ENCODE results near the gene NARS2. TPM values are rescaled to one million over a fixed set of nuclear protein-coding genes. Genes with fewer than 3 reads are reported as not detected.
A peak's percentile ranks its signal among the peaks of the same experiment; 100 is the strongest.

The NARS2 gene
- total and polyA plus RNA-seq, 9 of the 15 experiments (the other 6 are each of a cell fraction or from before 2014, with no cell fraction given) = 26.8 to 48.0 (median 34.2) TPM

DNA sequence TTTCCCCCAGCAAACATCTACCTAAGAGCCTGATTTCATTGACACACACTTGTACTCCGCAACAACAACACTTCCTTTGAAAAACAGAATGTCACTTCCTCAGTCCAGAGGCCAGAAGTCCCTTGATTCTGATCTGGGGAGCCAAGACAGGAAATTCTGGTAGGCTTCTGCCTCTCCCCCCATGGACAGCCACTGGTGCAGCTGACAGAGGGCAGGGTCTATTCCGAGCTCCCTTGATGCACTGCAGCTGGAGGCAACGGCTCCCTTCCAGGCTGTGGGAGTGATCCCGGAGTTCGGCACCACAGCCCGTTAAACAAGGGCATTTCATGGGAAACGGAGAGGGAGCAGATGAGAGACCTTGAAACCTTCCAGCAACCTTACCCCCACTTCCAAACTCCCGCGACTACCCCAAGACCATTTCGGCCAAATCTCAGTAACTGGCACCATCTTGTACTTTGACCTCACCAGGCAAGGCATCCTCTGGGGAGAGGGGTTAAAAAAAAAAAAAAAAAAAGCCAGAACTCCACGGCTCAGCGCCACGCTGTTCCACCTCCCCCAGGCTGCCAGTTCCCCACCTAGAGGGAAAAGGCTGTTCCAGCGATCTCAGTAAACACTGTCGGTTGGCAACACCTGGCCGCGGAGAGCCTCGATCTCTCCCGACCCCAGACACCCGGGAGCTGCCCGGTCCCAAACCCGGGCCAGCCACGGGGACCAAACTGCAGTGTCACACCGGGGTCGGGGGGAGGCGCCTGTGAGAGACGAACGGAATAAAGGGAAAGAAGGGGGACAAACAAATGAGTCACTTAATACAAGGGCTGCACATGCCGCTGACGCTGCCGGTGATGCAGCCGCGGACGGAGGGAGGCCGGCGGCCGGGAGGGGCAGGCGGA lies 158.1 kb downstream of the NARS2 start (continued):
- TF ChIP-seq ZNF696 (CRISPR knock-in tag; conservative IDR thresholded peaks at IDR 0.05) = no peak
- TF ChIP-seq SIRT6 (IDR thresholded peaks at IDR 0.05; ENCODE audit: low read depth, low read length) = no peak
- TF ChIP-seq NUFIP1 (IDR thresholded peaks at IDR 0.05; ENCODE audit: partially characterized antibody) = no peak
- TF ChIP-seq CCNT2 (IDR thresholded peaks at IDR 0.05; ENCODE audit: borderline replicate concordance, extremely low read depth, insufficient read length, low read depth, low read length) = peak; percentile 90
- TF ChIP-seq POU5F1 (IDR thresholded peaks at IDR 0.05; ENCODE audit: borderline replicate concordance, low read depth, low read length, partially characterized antibody) = no peak
- TF ChIP-seq, protein P1, sequence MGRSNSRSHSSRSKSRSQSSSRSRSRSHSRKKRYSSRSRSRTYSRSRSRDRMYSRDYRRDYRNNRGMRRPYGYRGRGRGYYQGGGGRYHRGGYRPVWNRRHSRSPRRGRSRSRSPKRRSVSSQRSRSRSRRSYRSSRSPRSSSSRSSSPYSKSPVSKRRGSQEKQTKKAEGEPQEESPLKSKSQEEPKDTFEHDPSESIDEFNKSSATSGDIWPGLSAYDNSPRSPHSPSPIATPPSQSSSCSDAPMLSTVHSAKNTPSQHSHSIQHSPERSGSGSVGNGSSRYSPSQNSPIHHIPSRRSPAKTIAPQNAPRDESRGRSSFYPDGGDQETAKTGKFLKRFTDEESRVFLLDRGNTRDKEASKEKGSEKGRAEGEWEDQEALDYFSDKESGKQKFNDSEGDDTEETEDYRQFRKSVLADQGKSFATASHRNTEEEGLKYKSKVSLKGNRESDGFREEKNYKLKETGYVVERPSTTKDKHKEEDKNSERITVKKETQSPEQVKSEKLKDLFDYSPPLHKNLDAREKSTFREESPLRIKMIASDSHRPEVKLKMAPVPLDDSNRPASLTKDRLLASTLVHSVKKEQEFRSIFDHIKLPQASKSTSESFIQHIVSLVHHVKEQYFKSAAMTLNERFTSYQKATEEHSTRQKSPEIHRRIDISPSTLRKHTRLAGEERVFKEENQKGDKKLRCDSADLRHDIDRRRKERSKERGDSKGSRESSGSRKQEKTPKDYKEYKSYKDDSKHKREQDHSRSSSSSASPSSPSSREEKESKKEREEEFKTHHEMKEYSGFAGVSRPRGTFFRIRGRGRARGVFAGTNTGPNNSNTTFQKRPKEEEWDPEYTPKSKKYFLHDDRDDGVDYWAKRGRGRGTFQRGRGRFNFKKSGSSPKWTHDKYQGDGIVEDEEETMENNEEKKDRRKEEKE (IDR thresholded peaks at IDR 0.05; ENCODE audit: borderline replicate concordance in 1 of 2, control insufficient read depth in 1 of 2, low read depth in 2 of 2, low read length in 1 of 2) = no peak
- 0 out of 2 replicates have a peak, but pooled peaks have one; percentile 17 for TF ChIP-seq CBFA2T2 (conservative IDR thresholded peaks at IDR 0.05)
- TF ChIP-seq BDP1 (IDR thresholded peaks at IDR 0.05; ENCODE audit: insufficient read depth, insufficient read length) = no peak
- no peak for TF ChIP-seq ZNF146 (CRISPR knock-in tag; IDR thresholded peaks at IDR 0.05; ENCODE audit: unreplicated experiment)
- peak; percentile 52; the same call in 1 of the 2 replicates for TF ChIP-seq MAFG (tag; conservative IDR thresholded peaks at IDR 0.05)
- TF ChIP-seq ZBTB17 (CRISPR knock-in tag; IDR thresholded peaks at IDR 0.05) = no peak; the same call in 1 of the 2 replicates
- TF ChIP-seq, protein P2, sequence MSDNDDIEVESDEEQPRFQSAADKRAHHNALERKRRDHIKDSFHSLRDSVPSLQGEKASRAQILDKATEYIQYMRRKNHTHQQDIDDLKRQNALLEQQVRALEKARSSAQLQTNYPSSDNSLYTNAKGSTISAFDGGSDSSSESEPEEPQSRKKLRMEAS (CRISPR knock-in tag; IDR thresholded peaks at IDR 0.05) = peak; percentile 72
- TF ChIP-seq, protein P3, sequence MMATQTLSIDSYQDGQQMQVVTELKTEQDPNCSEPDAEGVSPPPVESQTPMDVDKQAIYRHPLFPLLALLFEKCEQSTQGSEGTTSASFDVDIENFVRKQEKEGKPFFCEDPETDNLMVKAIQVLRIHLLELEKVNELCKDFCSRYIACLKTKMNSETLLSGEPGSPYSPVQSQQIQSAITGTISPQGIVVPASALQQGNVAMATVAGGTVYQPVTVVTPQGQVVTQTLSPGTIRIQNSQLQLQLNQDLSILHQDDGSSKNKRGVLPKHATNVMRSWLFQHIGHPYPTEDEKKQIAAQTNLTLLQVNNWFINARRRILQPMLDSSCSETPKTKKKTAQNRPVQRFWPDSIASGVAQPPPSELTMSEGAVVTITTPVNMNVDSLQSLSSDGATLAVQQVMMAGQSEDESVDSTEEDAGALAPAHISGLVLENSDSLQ (IDR thresholded peaks at IDR 0.05) = peak; percentile 49; the same call in 1 of the 2 replicates
- TF ChIP-seq ZNF561 (CRISPR knock-in tag; conservative IDR thresholded peaks at IDR 0.05) = no peak
- no peak for TF ChIP-seq ZC3H8 (IDR thresholded peaks at IDR 0.05)
- TF ChIP-seq ZBTB8A (IDR thresholded peaks at IDR 0.05; ENCODE audit: partially characterized antibody) = no peak
- TF ChIP-seq HDAC1 (IDR thresholded peaks at IDR 0.05) = peak in 1 of 2 experiments; percentile 49; a peak in 2 of 4 replicates
- TF ChIP-seq, protein P4, sequence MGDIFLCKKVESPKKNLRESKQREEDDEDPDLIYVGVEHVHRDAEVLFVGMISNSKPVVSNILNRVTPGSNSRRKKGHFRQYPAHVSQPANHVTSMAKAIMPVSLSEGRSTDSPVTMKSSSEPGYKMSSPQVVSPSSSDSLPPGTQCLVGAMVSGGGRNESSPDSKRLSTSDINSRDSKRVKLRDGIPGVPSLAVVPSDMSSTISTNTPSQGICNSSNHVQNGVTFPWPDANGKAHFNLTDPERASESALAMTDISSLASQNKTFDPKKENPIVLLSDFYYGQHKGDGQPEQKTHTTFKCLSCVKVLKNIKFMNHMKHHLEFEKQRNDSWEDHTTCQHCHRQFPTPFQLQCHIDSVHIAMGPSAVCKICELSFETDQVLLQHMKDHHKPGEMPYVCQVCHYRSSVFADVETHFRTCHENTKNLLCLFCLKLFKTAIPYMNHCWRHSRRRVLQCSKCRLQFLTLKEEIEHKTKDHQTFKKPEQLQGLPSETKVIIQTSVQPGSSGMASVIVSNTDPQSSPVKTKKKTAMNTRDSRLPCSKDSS (IDR thresholded peaks at IDR 0.05; ENCODE audit: low read depth, partially characterized antibody) = no peak
- TF ChIP-seq ZNF695 (CRISPR knock-in tag; IDR thresholded peaks at IDR 0.05) = no peak
- no peak for TF ChIP-seq PURB (CRISPR knock-in tag; IDR thresholded peaks at IDR 0.05; ENCODE audit: low read depth)
- TF ChIP-seq ZFPM2 (CRISPR knock-in tag; IDR thresholded peaks at IDR 0.05) = no peak; the same call in 1 of the 2 replicates

Measured in K562 (cell line).